GM19438 (cell line): Measurements from ENCODE around the gene PIN4.
"Not testable (repeated sequence)": the region's sequence is repeated elsewhere in the genome, so short reads cannot be mapped to it uniquely, and the experiment has no call there.

Experiments used
- ATAC-seq: cut with Tn5 transposase; IDR thresholded peaks from one replicate; pipeline ENCODE4 v1.9.1; 2021; ENCODE audit warnings: low read depth; ENCODE audit not compliant: unreplicated experiment

Gene PIN4

DNA sequence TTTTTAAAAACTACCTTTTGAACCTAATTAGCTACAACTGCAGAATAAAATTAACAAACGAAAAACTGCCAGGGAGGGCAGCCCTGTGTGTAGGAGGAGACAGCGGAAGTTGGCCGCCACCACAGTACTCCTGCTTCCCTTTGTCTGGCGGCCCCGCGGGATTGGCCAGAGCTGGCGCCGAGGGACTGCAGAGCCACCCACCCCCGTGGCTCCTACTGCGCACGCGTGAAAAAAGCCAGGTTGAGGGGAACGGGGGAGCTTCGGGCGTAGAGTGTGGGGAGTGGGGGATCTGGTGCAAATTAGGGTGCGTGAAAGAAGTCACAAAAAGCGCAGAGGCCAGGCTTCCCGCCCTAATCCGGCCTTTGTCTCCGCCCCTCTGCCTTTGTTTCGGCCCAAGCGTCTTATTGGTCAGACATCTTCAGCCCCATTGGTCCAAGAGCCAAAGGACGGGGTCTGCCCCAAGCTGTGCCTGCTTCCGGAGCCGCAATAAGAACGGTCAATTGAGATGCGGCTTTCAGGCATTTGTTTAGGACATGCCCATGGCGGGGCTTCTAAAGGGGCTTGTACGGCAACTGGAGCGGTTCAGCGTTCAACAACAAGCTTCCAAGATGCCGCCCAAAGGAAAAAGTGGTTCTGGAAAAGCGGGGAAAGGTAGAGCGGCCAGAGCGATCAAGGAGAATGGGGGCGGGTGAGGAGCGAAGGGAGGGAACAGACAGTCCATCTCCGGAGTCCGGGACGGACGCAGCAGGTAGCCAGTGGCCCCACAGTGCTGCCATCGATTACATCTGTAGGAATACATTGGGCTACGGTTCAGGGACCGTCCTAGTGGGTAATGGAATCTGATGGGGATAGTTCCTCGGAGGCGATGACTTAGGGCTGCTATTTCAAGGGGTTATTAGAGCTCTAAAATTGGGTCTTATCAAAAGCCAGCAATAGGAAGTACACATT is at the start of gene PIN4:
TSS of gene PIN4 (plus strand) at position 580 of the 948 bp plus-strand sequence. CDS start at position 609, 29 bp downstream.
- peak; percentile 92 for ATAC-seq

DNA sequence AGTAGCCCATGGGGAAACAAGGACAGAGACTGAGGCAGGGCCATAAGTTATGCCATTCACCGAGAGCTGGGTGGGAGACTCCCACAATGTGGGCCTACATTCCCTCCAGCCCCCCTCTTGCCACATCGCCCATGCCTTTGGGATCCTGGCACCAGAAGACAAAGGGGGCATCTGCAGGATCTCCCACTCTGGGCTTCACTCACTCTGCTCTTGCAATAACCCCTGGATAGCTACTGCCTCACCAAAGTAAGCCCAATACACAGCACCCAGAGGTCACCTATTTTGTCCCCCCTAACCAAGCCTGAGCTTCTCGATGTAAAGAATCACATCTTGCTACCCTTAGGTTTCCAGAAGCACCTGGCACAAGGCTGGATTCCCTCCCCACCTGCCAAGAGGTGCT is 49.1 kb upstream of the PIN4 start:
- no peak for ATAC-seq

- ATAC-seq: no peak
Observed at GRCh38 chrX:72133851-72134546, 47.6 kb upstream of the PIN4 start.

DNA sequence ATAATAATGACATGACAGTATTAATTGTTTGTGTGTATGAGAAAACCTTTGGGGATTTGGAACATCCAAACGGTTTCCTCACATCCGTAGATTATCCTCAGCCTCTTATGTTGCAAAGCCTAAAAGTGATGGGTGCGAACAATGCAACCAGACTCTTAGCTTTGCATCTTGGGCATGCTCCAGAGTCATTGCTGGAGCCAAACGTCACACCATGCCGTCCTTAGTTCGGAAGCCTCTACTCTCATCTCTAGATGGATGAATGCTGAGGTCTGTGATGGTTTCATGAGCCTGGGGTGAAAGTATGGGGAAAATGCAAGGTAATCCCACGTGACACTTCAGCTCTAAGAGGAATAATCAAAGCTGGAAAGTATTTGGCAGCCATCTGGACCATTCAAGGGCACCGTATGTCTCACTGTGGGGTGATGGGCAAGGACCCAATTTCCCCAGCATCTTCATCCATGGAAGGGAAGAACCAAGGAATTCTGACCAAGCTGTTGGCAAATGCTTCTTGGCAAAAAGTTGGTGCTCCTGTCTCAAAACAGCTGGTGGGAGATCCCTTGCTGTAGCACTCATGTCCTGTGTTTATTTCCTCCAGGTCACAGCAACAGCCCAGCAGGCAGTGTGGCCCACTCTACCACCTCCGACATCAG is 43.6 kb upstream of the PIN4 start:
- ATAC-seq: no peak

DNA sequence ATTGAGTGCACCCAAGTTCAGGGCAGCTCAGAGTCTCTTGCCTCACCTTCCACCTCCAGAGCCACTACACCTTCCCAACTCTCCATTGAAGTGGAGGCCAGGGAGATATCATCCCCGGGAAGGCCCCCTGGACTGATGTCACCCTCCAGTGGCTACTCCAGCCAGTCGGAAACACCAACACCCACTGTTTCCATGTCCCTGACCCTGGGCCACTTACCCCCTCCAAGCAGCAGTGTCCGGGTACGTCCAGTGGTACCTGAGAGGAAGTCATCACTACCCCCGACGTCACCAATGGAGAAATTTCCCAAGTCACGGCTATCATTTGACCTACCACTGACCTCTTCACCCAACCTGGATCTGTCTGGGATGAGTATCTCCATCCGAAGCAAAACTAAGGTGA is 42.0 kb upstream of the PIN4 start:
- no peak for ATAC-seq

DNA sequence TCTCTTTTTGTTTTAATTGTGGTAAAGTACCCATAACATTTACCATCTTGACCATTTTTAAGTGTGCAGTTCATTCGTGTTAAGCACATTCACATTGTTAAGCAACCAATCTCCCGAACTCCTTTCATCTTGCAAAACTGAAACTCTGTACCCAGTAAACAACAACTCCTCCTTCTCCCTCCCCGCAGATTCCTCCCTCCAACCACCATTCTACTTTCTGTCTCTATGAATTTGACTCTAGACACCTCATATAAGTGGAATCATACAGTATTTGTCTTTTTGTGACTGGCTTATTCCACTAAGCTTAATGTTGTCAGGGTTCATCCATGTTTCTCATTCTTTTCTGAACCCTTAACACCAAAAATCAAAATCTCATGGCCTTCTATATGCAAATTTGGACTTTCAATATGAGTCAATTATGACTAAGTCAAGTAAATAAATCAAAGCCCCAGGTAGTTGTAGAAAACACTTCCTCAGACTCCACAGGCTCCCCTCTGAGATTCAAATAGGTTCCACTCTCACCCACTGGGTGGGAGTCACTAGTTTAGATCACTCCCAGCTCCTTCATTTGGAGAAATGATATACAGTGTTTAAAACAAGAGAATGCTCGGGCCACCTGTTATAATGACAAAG is 40.1 kb upstream of the PIN4 start:
- ATAC-seq: no peak

GRCh38 chrX:72142094-72142793 is 39.3 kb upstream of the PIN4 start:
- ATAC-seq: no peak

DNA sequence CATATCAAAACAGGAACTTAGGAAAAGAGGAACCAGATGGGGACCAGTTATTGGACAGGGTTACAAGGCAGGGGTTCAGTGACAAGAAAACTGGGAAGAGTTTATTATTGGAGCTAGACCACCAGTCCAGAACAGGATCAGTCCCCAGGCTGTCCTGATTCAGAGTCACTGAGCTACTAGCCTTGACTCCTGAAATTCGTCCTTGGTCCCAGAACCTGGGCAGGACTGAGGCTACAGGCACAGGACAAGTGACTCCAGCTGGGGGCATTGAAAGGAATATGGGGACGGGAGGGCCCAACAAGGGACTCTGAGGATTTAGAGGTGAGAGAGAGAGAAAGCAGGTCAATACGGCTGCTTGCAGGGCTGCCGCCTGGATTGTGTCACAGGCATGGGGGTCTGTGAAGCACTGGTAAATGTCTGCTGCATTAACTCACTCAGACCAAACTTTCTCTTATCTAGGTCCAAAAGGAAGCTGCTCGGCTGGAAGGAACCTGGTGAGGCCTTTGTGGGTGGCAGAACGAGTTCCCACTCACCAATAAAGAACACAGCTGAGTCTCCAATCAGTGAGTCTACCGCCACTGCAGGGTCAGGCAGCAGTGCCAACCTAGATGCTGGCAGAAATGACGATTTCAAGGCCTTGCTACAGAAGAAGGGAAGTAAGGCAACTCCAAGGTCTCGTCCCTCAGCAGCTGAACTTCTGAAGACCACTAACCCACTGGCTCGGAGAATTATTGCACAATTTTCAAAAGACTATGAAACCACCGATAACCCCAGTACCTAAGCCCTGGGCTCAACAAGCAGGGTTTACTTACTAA is 38.6 kb upstream of the PIN4 start:
- ATAC-seq: no peak

GRCh38 chrX:72143609-72143907 is 38.0 kb upstream of the PIN4 start:
- no peak for ATAC-seq

- ATAC-seq: no peak
Observed at GRCh38 chrX:72145181-72145580, 36.4 kb upstream of the PIN4 start.

GRCh38 chrX:72146527-72146926 is 35.0 kb upstream of the PIN4 start:
- no peak for ATAC-seq

GRCh38 chrX:72158773-72159172 is 22.8 kb upstream of the PIN4 start:
- no peak for ATAC-seq

DNA sequence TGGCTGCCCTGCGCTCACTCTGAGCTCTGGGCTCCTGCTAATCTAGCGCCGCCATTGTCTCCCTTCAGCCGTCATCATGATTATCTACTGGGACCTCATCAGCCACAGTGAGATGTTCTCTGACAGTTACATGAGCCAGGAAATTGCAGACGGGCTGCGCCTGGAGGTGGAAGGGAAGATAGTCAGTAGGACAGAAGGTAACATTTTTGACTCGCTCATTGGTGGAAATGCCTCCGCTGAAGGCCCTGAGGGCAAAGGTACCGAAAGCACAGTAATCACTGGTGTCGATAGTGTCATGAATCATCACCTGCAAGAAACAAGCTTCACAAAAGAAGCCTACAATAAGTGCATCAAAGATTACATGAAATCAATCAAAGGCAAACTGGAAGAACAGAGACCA is 21.8 kb upstream of the PIN4 start:
- ATAC-seq: no peak

- no peak for ATAC-seq
Observed at GRCh38 chrX:72165551-72165950, 16.0 kb upstream of the PIN4 start.

- no peak for ATAC-seq
Observed at GRCh38 chrX:72169008-72169728, 12.4 kb upstream of the PIN4 start.

GRCh38 chrX:72176289-72176688 is 5.3 kb upstream of the PIN4 start:
- ATAC-seq: not testable (repeated sequence)

- ATAC-seq: no peak
Observed at GRCh38 chrX:72176981-72177380, 4.6 kb upstream of the PIN4 start.

- ATAC-seq: no peak
Observed at GRCh38 chrX:72180539-72180938, 1.0 kb upstream of the PIN4 start.

DNA sequence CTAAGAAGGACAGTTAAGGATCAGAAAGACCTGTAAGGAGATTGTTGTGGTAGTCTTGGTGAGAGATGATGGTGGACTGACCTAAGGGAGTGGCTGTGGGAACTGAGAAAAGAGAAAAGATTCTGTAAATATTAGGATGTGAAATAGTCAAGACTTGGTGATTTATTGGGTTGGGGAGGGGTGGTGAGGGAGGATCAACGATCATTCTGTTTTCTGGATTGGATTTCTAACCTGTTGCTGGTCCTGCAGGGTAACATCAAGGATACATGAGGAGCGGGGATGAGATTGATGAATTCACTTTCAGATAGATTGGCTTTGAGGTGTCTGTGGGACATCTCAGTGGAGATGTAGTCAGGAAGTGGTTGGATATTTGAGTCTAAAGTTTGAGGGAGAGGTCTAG is 1.4 kb downstream of the PIN4 start:
- no peak for ATAC-seq
